Astrocyte (in vitro differentiated cells and primary cell): Measurements from ENCODE around the gene FKBP10. TPM values are rescaled to one million over a fixed set of nuclear protein-coding genes. Genes with fewer than 3 reads are reported as not detected.

ENCODE experiments used
- DNase-seq: peaks from one replicate; pipeline ENCODE4 v3.0.0-alpha.2; 2010; ENCODE audit warnings: low read depth
- FAIRE-seq: peaks from 2 replicates; lab custom pipeline; 2011; peaks lifted over from hg19 to GRCh38; lab: Jason Lieb, UNC
- H2AFZ ChIP-seq: 2 replicates; pipeline ENCODE4 v1.6.0; 2012; ENCODE audit warnings: low read depth, low read length, inconsistent platforms
- H3K27ac ChIP-seq: 2 replicates; pipeline ENCODE4 v1.5.1; 2011; ENCODE audit warnings: low read depth, low read length, inconsistent platforms
- H3K27me3 ChIP-seq: 2 replicates; pipeline ENCODE4 v1.6.0; 2011; ENCODE audit warnings: low read length, inconsistent platforms; ENCODE audit not compliant: insufficient read depth
- H3K36me3 ChIP-seq: 2 replicates; pipeline ENCODE4 v1.5.1; 2011; ENCODE audit warnings: low read length, inconsistent platforms; ENCODE audit not compliant: insufficient read depth
- H3K4me1 ChIP-seq: 2 replicates; pipeline ENCODE4 v1.5.1; 2011; ENCODE audit warnings: low read length, inconsistent platforms; ENCODE audit not compliant: insufficient read depth
- H3K4me2 ChIP-seq: 2 replicates; pipeline ENCODE4 v1.6.0; 2012; ENCODE audit warnings: low read length, inconsistent platforms
- H3K4me3 ChIP-seq: 2 replicates; pipeline ENCODE4 v1.5.1; 2011; ENCODE audit warnings: low read depth, mild to moderate bottlenecking, low read length, inconsistent platforms; ENCODE audit not compliant: insufficient read depth
- H3K79me2 ChIP-seq: 2 replicates; pipeline ENCODE4 v1.6.0; 2012; ENCODE audit warnings: mild to moderate bottlenecking, low read length, inconsistent platforms; ENCODE audit not compliant: insufficient read depth
- H3K9ac ChIP-seq: 2 replicates; pipeline ENCODE4 v1.6.0; 2012; ENCODE audit warnings: mild to moderate bottlenecking, low read length, inconsistent platforms
- H3K9me3 ChIP-seq: 2 replicates; pipeline ENCODE4 v1.5.1; 2012; ENCODE audit warnings: low read depth, mild to moderate bottlenecking, low read length, inconsistent platforms; ENCODE audit not compliant: insufficient read depth
- H4K20me1 ChIP-seq: 2 replicates; pipeline ENCODE4 v1.6.0; 2012; ENCODE audit warnings: low read length, inconsistent platforms; ENCODE audit not compliant: insufficient read depth
- H3K27ac Mint-ChIP-seq: one replicate; pipeline ENCODE4 v1.8.0; 2021; ENCODE audit warnings: mild to moderate bottlenecking, mixed read lengths; ENCODE audit not compliant: unreplicated experiment
- H3K27me3 Mint-ChIP-seq: one replicate; pipeline ENCODE4 v1.8.0; 2021; ENCODE audit warnings: low read depth, mixed read lengths; ENCODE audit not compliant: unreplicated experiment
- H3K36me3 Mint-ChIP-seq: one replicate; pipeline ENCODE4 v1.8.0; 2021; ENCODE audit warnings: low read depth, mixed read lengths; ENCODE audit not compliant: unreplicated experiment
- H3K4me1 Mint-ChIP-seq: one replicate; pipeline ENCODE4 v1.8.0; 2021; ENCODE audit warnings: low read depth, mixed read lengths; ENCODE audit not compliant: unreplicated experiment
- H3K4me3 Mint-ChIP-seq: one replicate; pipeline ENCODE4 v1.8.0; 2021; ENCODE audit warnings: mild to moderate bottlenecking, moderate library complexity, mixed read lengths; ENCODE audit not compliant: unreplicated experiment
- H3K9me3 Mint-ChIP-seq: one replicate; pipeline ENCODE4 v1.8.0; 2021; ENCODE audit warnings: mild to moderate bottlenecking, mixed read lengths; ENCODE audit not compliant: unreplicated experiment
- EZH2 ChIP-seq: IDR thresholded peaks from 2 replicates; pipeline ENCODE4 v1.6.1; 2012; ENCODE audit warnings: mild to moderate bottlenecking, low read length, inconsistent platforms; ENCODE audit not compliant: insufficient read depth
- total RNA-seq: library from RNA; stranded (reverse); gene quantifications from 2 replicates; pipeline ENCODE4 v1.2.1, GENCODE V29; 2021
- TF ChIP-seq, protein P1 (sequence below): IDR thresholded peaks from 2 replicates; pipeline ENCODE4 v1.5.1; 2011; ENCODE audit warnings: low read depth, mild to moderate bottlenecking, inconsistent platforms, low read length, moderate library complexity; ENCODE audit not compliant: insufficient read depth

The FKBP10 gene
- total RNA-seq, 1 donor from 2014 or later: 446 TPM

DNA sequence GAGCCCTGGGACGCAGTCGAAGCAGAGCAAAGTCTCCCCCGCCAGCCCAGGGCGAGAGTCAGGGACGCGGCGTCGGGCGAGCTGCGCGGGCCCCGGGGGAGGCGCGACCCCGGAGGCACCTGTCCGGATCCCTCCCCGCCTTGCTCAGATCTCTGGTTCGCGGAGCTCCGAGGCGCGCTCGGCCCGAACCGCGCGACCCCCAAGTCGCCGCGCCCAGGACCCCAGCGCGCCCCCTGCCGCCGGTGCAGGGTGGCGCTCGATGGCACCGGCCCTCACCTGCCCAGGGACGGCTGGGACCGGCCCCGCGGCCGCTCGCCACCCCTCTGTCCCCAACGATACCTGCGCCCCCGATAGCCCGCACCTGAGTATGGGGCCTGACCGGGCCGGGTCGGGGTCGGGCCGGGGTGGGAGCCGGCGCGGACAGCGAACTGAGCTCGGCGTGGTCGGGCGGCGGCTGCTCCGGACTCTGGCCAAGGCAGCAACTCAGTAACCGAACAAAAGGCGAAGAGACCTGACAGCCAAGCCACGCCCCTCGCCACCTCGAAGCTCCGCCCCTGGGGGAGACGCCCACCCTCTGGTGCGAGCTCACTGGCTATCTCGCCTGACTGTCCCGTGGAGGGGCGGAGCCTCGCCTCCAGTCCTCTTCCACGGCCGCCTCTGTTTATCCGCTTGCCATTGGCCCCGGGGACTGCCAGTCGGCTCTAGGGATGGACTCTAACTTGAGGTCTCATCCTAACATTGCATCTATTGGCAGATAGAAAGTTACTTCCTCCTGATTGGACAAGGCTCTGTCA lies 26.4 kb upstream of the FKBP10 start, which contains the start of gene JUP:
Gene JUP, minus strand, starts transcription at position 485 of the 794 bp plus-strand sequence. CDS start 14,857 bp downstream, outside the sequence.
- Histone ChIP-seq H3K4me3 (peak within 1 kb of the TSS; percentile 67), H3K36me3 (no peaks in the 10 kb centered on the region), H2AFZ (peak within 1 kb of the TSS; percentile 56), H3K4me1 (peaks cover 22% of the 10 kb centered on the region), H4K20me1 (peaks cover 31% of the 10 kb centered on the region), H3K9me3 (no peaks in the 10 kb centered on the region), H3K27ac (no peak within 1 kb of the TSS), H3K4me2 (peak within 1 kb of the TSS; percentile 87), H3K27me3 (no peaks in the 10 kb centered on the region), H3K9ac (peak within 1 kb of the TSS; percentile 76), H3K79me2 (peaks cover 31% of the 10 kb centered on the region)
- peak within 1 kb of the TSS; percentile 81 for H3K27ac Mint-ChIP-seq
- no peak for TF ChIP-seq EZH2
- TF ChIP-seq, protein P1, sequence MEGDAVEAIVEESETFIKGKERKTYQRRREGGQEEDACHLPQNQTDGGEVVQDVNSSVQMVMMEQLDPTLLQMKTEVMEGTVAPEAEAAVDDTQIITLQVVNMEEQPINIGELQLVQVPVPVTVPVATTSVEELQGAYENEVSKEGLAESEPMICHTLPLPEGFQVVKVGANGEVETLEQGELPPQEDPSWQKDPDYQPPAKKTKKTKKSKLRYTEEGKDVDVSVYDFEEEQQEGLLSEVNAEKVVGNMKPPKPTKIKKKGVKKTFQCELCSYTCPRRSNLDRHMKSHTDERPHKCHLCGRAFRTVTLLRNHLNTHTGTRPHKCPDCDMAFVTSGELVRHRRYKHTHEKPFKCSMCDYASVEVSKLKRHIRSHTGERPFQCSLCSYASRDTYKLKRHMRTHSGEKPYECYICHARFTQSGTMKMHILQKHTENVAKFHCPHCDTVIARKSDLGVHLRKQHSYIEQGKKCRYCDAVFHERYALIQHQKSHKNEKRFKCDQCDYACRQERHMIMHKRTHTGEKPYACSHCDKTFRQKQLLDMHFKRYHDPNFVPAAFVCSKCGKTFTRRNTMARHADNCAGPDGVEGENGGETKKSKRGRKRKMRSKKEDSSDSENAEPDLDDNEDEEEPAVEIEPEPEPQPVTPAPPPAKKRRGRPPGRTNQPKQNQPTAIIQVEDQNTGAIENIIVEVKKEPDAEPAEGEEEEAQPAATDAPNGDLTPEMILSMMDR: peak; percentile 17
- H3K36me3 Mint-ChIP-seq: peaks cover 11% of the 10 kb centered on the region
- no peaks in the 10 kb centered on the region for H3K9me3 Mint-ChIP-seq
- peak within 1 kb of the TSS; percentile 92 for H3K4me3 Mint-ChIP-seq
- FAIRE-seq (peak; percentile 62), DNase-seq (peak; percentile 99)
- H3K27me3 Mint-ChIP-seq: no peaks in the 10 kb centered on the region
- peaks cover 31% of the 10 kb centered on the region for H3K4me1 Mint-ChIP-seq

DNA sequence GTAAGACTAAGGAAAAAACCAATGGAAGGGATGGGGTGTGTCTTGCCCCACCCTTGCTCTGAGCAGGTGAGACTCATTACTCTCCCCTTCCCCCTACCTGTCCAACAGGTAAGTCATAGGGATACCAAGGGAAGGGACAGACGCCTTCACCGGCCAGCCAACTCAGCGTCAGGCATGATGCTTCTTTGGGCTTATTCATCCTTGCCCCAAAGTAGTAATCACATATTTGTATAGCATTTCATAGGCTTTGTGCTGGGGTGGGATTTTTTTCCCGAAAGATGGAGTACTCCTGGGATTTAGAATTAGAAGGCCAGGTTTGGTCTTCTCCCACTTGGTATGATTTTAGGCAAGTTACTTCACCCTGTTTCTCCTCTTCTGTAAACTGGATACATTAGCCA lies 25.8 kb upstream of the FKBP10 start:
- DNase-seq (no peak), FAIRE-seq (no peak)
- H2AFZ ChIP-seq: no peak overlapping the region
- Mint-ChIP-seq H3K9me3 (no peaks in the 10 kb centered on the region), H3K4me3 (peak overlapping the region; percentile 82), H3K27me3 (no peaks in the 10 kb centered on the region), H3K27ac (peak overlapping the region; percentile 81), H3K36me3 (peaks cover 5% of the 10 kb centered on the region), H3K4me1 (peaks cover 30% of the 10 kb centered on the region)
- peaks cover 25% of the 10 kb centered on the region for H4K20me1 ChIP-seq
- no peak overlapping the region for H3K4me3 ChIP-seq
- TF ChIP-seq, protein P1: no peak
- no peak for TF ChIP-seq EZH2
- H3K27ac ChIP-seq: no peak overlapping the region
- peaks cover 22% of the 10 kb centered on the region for H3K4me1 ChIP-seq
- no peaks in the 10 kb centered on the region for H3K9me3 ChIP-seq
- H3K4me2 ChIP-seq: peak overlapping the region; percentile 37
- H3K9ac ChIP-seq: no peak overlapping the region
- H3K79me2 ChIP-seq: peaks cover 25% of the 10 kb centered on the region
- no peaks in the 10 kb centered on the region for H3K27me3 ChIP-seq
- no peaks in the 10 kb centered on the region for H3K36me3 ChIP-seq
